Pancreas (tissue), 10 donors: ENCODE data around the gene SIL1. TPM values are rescaled to one million over a fixed set of nuclear protein-coding genes. Genes with fewer than 3 reads are reported as not detected.
A peak's percentile ranks its signal among the peaks of the same experiment; 100 is the strongest.
"Not testable (repeated sequence)": the region's sequence is repeated elsewhere in the genome, so short reads cannot be mapped to it uniquely, and the experiment has no call there.

Source experiments
- ATAC-seq, 4 donors: fragments of 200-7000 bp; cut with Tn5 transposase; one replicate each; pipeline versions ENCODE4 v1.8.0 to v1.9.1; 2020; ENCODE audit warnings: mild to moderate bottlenecking in 4 of 4, moderate library complexity in 4 of 4
- DNase-seq, 6 donors: peaks; one replicate each; pipeline ENCODE4 v3.0.0-alpha.2; 2020
- FAIRE-seq: peaks from 2 replicates; lab custom pipeline; 2012; peaks lifted over from hg19 to GRCh38; lab: Jason Lieb, UNC
- H3K27ac ChIP-seq, 4 donors: fragments of 200-600 bp; sonication (generic); 1 replicate in 3 of 4; 2 replicates in 1 of 4; pipeline versions ENCODE4 v1.5.0 to v1.8.0; 2020
- H3K27me3 ChIP-seq, 4 donors: fragments of 200-600 bp; one replicate each; pipeline ENCODE4 v1.8.0; 2021
- H3K36me3 ChIP-seq, 3 donors: fragments of 200-600 bp; sonication (generic) in 1 of 3; one replicate each; pipeline versions ENCODE4 v1.5.0 to v1.8.0; 2020 to 2021
- H3K4me1 ChIP-seq, 3 donors: fragments of 200-600 bp; one replicate each; pipeline ENCODE4 v1.8.0; 2021
- H3K4me3 ChIP-seq, 4 donors: fragments of 200-600 bp; sonication (generic) in 2 of 4; one replicate each; pipeline versions ENCODE4 v1.5.0 to v1.8.0; 2020 to 2021
- H3K9me3 ChIP-seq, 4 donors: fragments of 200-600 bp; one replicate each; pipeline ENCODE4 v1.8.0; 2021
- WGBS, 2 donors: extraction: QIAGEN DNeasy Blood & Tissue Kit; methylation state at CpG; one replicate each; pipeline ENCODE4 v1.1.7; 2013; 5-methylcytosine and 5-hydroxymethylcytosine counted together
- intact Hi-C, 3 donors: fragments of 100-400 bp; cut with DNase I; formaldehyde crosslinking; loops; one replicate each; pipeline versions ENCODE4 v1.11.1 to v1.14.2; 2022
- polyA plus RNA-seq, 2 donors: library from polyadenylated mRNA; stranded (reverse); fragments of 200-250 nt; gene quantifications; one replicate each; pipeline ENCODE4 v1.2.3, GENCODE V29; 2013
- total RNA-seq, 6 donors: library from RNA; stranded (reverse); fragmentation: NEBNext Ultra II Directional in 4 of 6; extraction: Animal tissue kit (Norgen Biotek cat#: 25700) in 4 of 6; gene quantifications; one replicate each; pipeline versions ENCODE4 v1.2.1 to v1.2.4, GENCODE V29; 2021 to 2023
- TF ChIP-seq, protein P1 (sequence below), 4 donors: fragments of 200-600 bp; sonication (generic) in 3 of 4; IDR thresholded peaks; one replicate each; pipeline versions ENCODE4 v1.5.0 to v1.8.0; 2021; ENCODE audit warnings: antibody characterized with exemption in 4 of 4
- donor health status: healthy with polysubstance abuse.
- donor health status: DM: no; HTN: no; CAD: no; lungs with moderate emphysema.
- donor health status: DM: no; HTN: no; CAD: no.
- donor health status: control.
- donor health status: control.
- donor health status: Bipolar disorder and iron deficiency.
- donor health status: DM: yes; HTN: yes; CAD: no.
- donor health status: DM: no; HTN: no; CAD: no.
- donor health status: DM: no; HTN: no; CAD: no.
- donor health status: DM: yes; HTN: yes; CAD: no.

Gene SIL1
- total and polyA plus RNA-seq, 8 donors = 38.6 to 119 (median 55.0) TPM

DNA sequence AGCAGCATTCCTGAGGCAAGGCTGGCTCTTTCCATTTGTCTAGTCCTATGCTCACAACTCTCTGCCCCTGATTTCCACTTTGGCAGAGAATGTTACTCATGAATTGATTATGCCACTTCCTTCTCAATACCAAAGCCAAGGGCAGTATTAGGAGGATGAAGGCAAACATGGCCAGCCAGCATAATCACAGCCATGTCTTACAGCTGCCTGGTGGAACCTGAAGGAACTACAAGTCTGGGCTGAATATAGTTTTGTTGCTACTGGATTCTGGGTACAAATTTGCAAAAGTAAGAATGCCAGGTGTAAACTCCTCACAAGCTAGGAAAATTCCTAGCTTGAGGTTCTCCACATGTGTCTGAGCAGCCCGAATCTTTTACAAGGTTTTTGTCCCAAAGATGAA lies 4.2 kb downstream of the SIL1 start:
- H3K36me3 ChIP-seq = no peaks in the 10 kb centered on the region
- ATAC-seq (no peak), FAIRE-seq (no peak), DNase-seq (no peak)
- no peak overlapping the region for H3K27ac ChIP-seq
- H3K4me1 ChIP-seq = no peaks in the 10 kb centered on the region
- no peak overlapping the region for H3K4me3 ChIP-seq
- 72 to 83% methylated on average over 1 of the region's 1 CpG for WGBS, 2 donors
- H3K9me3 ChIP-seq = no peaks in the 10 kb centered on the region
- intact Hi-C loops = no loop called here
- TF ChIP-seq, protein P1, sequence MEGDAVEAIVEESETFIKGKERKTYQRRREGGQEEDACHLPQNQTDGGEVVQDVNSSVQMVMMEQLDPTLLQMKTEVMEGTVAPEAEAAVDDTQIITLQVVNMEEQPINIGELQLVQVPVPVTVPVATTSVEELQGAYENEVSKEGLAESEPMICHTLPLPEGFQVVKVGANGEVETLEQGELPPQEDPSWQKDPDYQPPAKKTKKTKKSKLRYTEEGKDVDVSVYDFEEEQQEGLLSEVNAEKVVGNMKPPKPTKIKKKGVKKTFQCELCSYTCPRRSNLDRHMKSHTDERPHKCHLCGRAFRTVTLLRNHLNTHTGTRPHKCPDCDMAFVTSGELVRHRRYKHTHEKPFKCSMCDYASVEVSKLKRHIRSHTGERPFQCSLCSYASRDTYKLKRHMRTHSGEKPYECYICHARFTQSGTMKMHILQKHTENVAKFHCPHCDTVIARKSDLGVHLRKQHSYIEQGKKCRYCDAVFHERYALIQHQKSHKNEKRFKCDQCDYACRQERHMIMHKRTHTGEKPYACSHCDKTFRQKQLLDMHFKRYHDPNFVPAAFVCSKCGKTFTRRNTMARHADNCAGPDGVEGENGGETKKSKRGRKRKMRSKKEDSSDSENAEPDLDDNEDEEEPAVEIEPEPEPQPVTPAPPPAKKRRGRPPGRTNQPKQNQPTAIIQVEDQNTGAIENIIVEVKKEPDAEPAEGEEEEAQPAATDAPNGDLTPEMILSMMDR (IDR thresholded peaks at IDR 0.05) = peak in 3 of 4 donors; percentile 7 to 13 (median 11)
- H3K27me3 ChIP-seq = no peaks in the 10 kb centered on the region

DNA sequence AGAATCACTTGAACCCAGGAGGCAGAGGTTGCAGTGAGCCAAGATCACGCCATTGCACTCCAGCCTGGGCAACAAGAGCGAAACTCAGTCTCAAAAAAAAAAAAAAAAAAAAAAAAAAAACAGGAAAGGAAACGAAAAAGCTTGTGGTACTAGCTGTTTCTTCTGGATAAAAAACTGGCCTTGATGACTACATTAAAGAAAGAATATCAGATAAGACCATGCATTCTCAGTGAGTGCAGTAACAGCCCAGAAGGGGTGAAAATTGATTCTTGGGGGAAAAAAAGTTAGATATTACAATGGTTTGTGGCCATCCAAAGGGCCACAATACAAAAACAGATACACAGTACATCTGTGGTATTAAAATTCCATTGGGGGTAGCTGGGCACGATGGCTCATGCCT lies 5.3 kb downstream of the SIL1 start:
- H3K4me1 ChIP-seq, ATAC-seq, FAIRE-seq, H3K9me3 ChIP-seq, H3K36me3 ChIP-seq, H3K4me3 ChIP-seq, H3K27me3 ChIP-seq, H3K27ac ChIP-seq, DNase-seq, intact Hi-C loops: not testable (repeated sequence)
- WGBS, 2 donors = 78 to 88% methylated on average over 4 of the region's 4 CpGs

DNA sequence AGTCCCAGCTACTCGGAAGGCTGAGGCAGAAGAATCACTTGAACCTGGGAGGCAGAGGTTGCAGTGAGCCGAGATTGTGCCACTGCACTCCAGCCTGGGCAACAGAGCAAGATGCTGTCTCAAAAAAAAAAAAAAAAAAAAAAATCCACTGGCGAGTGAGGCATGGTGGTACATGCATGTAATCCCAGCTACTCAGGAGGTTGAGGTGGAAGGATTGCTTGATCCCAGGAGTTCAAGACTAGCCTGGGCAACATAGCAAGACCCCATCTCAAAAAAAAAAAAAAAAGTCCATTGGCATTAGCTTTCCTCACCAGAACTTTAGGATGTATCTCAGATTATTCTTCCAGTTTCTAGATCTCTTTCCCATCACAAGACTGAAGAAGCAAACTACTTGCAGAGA lies 6.2 kb downstream of the SIL1 start:
- FAIRE-seq, H3K9me3 ChIP-seq, DNase-seq, H3K27ac ChIP-seq, ATAC-seq, H3K36me3 ChIP-seq, H3K27me3 ChIP-seq, intact Hi-C loops, H3K4me1 ChIP-seq, H3K4me3 ChIP-seq: not testable (repeated sequence)
- WGBS, 2 donors = 99 to 100% methylated on average over 3 of the region's 3 CpGs

DNA sequence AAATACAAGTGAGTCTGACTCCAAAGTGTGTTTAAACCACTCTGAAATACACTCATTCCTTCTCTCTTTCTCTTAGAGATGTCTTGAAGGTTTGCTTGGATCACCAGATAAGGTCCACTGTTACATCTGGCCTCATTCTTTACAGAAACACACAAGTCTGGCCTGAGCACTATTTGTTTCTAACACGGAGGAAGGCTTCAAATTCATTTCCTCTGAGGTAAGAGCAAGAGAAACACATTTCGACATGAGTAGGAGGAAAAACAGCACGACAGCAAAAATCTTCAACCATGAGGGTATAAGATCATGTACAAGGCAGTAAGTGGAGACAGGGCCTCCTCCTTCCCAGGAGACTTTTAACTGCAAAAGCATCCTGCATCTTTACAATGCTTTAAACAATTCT lies 8.0 kb downstream of the SIL1 start:
- no peak for DNase-seq
- no peaks in the 10 kb centered on the region for H3K36me3 ChIP-seq
- no peaks in the 10 kb centered on the region for H3K27me3 ChIP-seq
- intact Hi-C loops = no loop called here
- no peak overlapping the region for H3K4me3 ChIP-seq
- 63 to 69% methylated on average over 3 of the region's 3 CpGs for WGBS, 2 donors
- peak in 2 of 4 donors; percentile 28 to 45 for ATAC-seq
- no peak for FAIRE-seq
- no peaks in the 10 kb centered on the region for H3K9me3 ChIP-seq
- TF ChIP-seq, protein P1 (IDR thresholded peaks at IDR 0.05) = no peak
- no peak overlapping the region for H3K27ac ChIP-seq
- H3K4me1 ChIP-seq = no peaks in the 10 kb centered on the region

DNA sequence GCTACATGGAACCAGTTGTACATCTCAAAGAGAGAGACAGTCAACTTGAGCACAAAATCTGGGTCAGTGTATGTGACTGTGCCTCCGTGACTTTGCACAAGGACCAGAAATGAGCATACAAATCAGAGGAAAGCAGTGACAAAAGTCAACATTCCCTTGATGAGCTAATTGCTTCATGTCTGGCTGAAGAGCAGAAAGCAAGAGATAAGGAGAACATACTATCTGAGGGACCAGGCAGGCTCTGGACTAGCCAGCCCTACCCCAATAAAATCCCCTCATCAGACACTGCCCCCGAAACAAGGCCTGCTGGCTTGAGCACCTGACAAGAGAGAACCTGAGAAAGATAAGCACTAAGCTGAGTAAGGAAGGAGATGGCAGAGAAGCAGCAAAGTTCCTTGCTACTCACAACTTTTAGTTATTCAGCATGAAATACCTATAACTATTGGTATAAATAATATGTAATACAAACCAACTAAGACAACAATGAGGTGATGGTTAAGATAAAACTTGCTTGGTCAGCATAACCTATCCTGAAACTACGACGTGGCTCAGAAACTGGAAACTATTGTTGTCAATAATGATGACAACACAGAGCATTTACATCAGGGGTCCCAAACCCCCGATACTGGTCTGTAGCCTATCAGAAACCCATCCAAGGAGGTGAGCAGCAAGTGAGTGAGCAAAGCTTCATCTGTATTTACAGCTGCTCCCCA lies 9.5 kb downstream of the SIL1 start:
- Histone ChIP-seq H3K36me3 (no peaks in the 10 kb centered on the region), H3K27me3 (no peaks in the 10 kb centered on the region), H3K4me1 (peaks cover 0 to 6% (median 0%) of the 10 kb centered on the region in 3 donors), H3K27ac (no peak overlapping the region), H3K4me3 (no peak overlapping the region), H3K9me3 (no peaks in the 10 kb centered on the region)
- ATAC-seq = peak in 2 of 4 donors; percentile 51 to 59
- FAIRE-seq = no peak
- intact Hi-C loops = no loop called here
- DNase-seq = no peak
- TF ChIP-seq, protein P1 (IDR thresholded peaks at IDR 0.05) = no peak
- 67 to 68% methylated on average over 5 of the region's 5 CpGs for WGBS, 2 donors

DNA sequence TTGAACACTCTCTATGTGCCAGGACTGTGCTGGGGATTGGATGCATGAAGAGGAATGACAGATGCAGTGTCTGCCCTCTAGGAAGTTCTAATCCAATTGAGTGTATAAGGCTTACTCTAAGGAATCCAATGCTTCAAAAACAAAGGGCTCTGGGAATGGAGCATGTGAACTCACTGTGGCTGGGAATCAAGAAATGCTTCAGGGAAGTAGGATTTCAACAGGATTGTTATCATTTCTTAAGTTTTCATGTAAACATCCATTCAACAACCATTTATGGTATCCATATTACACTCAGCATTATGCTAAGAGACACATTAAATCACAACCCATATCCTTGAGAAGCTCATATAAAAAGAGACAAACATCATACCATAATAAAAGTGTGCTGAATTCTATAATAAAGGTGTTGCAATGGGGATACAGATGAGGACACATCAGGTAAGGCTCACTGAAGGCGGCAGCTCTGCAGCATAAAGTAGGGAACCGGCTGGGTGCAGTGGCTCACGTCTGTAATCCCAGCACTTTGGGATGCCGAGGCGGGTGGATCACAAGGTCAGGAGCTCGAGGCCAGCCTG lies 11.3 kb downstream of the SIL1 start:
- Histone ChIP-seq H3K36me3 (no peaks in the 10 kb centered on the region), H3K27ac (no peak overlapping the region), H3K4me1 (peaks cover 6 to 25% (median 11%) of the 10 kb centered on the region in 3 donors), H3K4me3 (no peak overlapping the region), H3K27me3 (no peaks in the 10 kb centered on the region), H3K9me3 (no peaks in the 10 kb centered on the region)
- whole genome bisulfite sequencing, 2 donors = 81 to 92% methylated on average over 6 of the region's 6 CpGs
- no peak for FAIRE-seq
- no peak for ATAC-seq
- no peak for DNase-seq
- intact Hi-C loops = no loop called here
- TF ChIP-seq, protein P1 (IDR thresholded peaks at IDR 0.05) = no peak
